HepG2 (cell line): Measurements from ENCODE around the gene ARFGAP3. TPM values are rescaled to one million over a fixed set of nuclear protein-coding genes. Genes with fewer than 3 reads are reported as not detected.
A peak's percentile ranks its signal among the peaks of the same experiment; 100 is the strongest.

Source experiments
- ATAC-seq: fragments of 200-7000 bp; cut with Tn5 transposase; 3 replicates; pipeline ENCODE4 v1.9.1; 2020; ENCODE audit warnings: mild to moderate bottlenecking, moderate library complexity
- BruUV-seq: library from RNA; stranded (reverse); fragments of 400-500 nt; replicated peaks from 2 replicates; lab custom pipeline; 2021; lab: Mats Ljungman, UMichigan
- CTCF ChIA-PET: fragments of 300-600 bp; formaldehyde crosslinking; extraction: SDS; loops from one replicate; lab custom pipeline; 2021; ENCODE audit warnings: low total read pairs, inconsistent platforms, low intra/inter-chr PET ratio; lab: Yijun Ruan, JAX
- POLR2A ChIA-PET: fragments of 350-600 bp; sonication (Branson Sonifier 250); formaldehyde crosslinking; loops from one replicate; lab custom pipeline; 2020; ENCODE audit warnings: antibody characterized with exemption, inconsistent platforms; lab: Yijun Ruan, JAX
- DNase-seq: peaks from one replicate; pipeline ENCODE4 v3.0.0-alpha.2; 2015; ENCODE audit warnings: low spot score
- FAIRE-seq: peaks from 3 replicates; lab custom pipeline; 2011; peaks lifted over from hg19 to GRCh38; lab: Jason Lieb, UNC
- H2AFZ ChIP-seq: one replicate; pipeline ENCODE4 v1.6.1; 2011; ENCODE audit warnings: low read length, inconsistent platforms
- H3K27ac ChIP-seq: fragments of 300-600 bp; 3 replicates; pipeline ENCODE4 v1.8.0; 2011; ENCODE audit warnings: mixed run types, mild to moderate bottlenecking, mixed read lengths, low read length, inconsistent platforms; ENCODE audit not compliant: insufficient read depth; ENCODE audit errors: extremely low read length
- H3K27me3 ChIP-seq, 2 experiments: fragments of 200-600 bp in 1 of 2; 2 replicates in 1 of 2; 3 replicates in 1 of 2; pipeline versions ENCODE4 v1.6.0 to v1.8.0; 2011; ENCODE audit warnings: low read length in 2 of 2, mild to moderate bottlenecking in 2 of 2, moderate library complexity in 2 of 2, inconsistent platforms in 1 of 2; ENCODE audit not compliant: insufficient read depth in 2 of 2, control insufficient read depth in 1 of 2
- H3K36me3 ChIP-seq, 2 experiments: fragments of 200-600 bp in 1 of 2; replicated peaks in 1 of 2; 2 replicates in 1 of 2; 3 replicates in 1 of 2; pipeline versions ENCODE4 v1.5.1 to v1.8.0; 2011; ENCODE audit warnings: low read length in 2 of 2, inconsistent platforms in 1 of 2; ENCODE audit not compliant: insufficient read depth in 2 of 2, control insufficient read depth in 1 of 2
- H3K4me1 ChIP-seq: 2 replicates; pipeline ENCODE4 v1.5.1; 2012; ENCODE audit warnings: low read length, inconsistent platforms; ENCODE audit not compliant: insufficient read depth
- H3K4me2 ChIP-seq: 2 replicates; pipeline ENCODE4 v1.6.0; 2011; ENCODE audit warnings: low read depth, low read length, inconsistent platforms
- H3K4me3 ChIP-seq, 3 experiments: fragments of 200-600 bp in 1 of 3; sonication (generic), shearing (Covaris generic) in 1 of 3; replicated peaks in 1 of 3; 2 replicates each; pipeline ENCODE4 v1.5.1; 2011 to 2016; ENCODE audit warnings: low read length in 3 of 3, inconsistent platforms in 2 of 3, low read depth in 2 of 3, mild to moderate bottlenecking in 2 of 3, control low read depth in 1 of 3, mixed read lengths in 1 of 3; ENCODE audit not compliant: insufficient read depth in 1 of 3
- H3K79me2 ChIP-seq: one replicate; pipeline ENCODE4 v1.6.1; 2011; ENCODE audit warnings: low read length, inconsistent platforms; ENCODE audit not compliant: insufficient read depth
- H3K9ac ChIP-seq: 2 replicates; pipeline ENCODE4 v1.6.0; 2011; ENCODE audit warnings: mild to moderate bottlenecking, low read depth, low read length, inconsistent platforms; ENCODE audit not compliant: insufficient read depth
- H3K9me3 ChIP-seq: 2 replicates; pipeline ENCODE4 v1.5.1; 2012; ENCODE audit warnings: mild to moderate bottlenecking, low read length
- H4K20me1 ChIP-seq: 2 replicates; pipeline ENCODE4 v1.6.0; 2011; ENCODE audit warnings: inconsistent platforms, mild to moderate bottlenecking, low read length, moderate library complexity; ENCODE audit not compliant: insufficient read depth
- ATF5 ChIP-seq: sonication (generic); formaldehyde crosslinking; IDR thresholded peaks from 2 replicates; pipeline ENCODE4 v1.4.0; 2020; ENCODE audit warnings: mild to moderate bottlenecking, low read depth, missing genetic modification reagents
- BATF2 ChIP-seq: sonication (generic); formaldehyde crosslinking; IDR thresholded peaks from 2 replicates; pipeline ENCODE4 v1.8.0; 2022; ENCODE audit warnings: mild to moderate bottlenecking, missing genetic modification reagents, moderate library complexity
- E2F5 ChIP-seq: sonication (generic); formaldehyde crosslinking; conservative IDR thresholded peaks from 2 replicates; pipeline ENCODE4 v1.4.0; 2020; ENCODE audit warnings: missing genetic modification reagents
- ERF ChIP-seq: IDR thresholded peaks from 2 replicates; pipeline ENCODE4 v1.6.1; 2018; ENCODE audit warnings: missing biosample characterization, missing genetic modification reagents
- HHEX ChIP-seq: IDR thresholded peaks from 2 replicates; pipeline ENCODE4 v1.6.1; 2016; ENCODE audit warnings: control low read depth
- KDM5B ChIP-seq: sonication (generic); formaldehyde crosslinking; IDR thresholded peaks from 2 replicates; pipeline ENCODE4 v1.4.0; 2020; ENCODE audit warnings: missing genetic modification reagents, mild to moderate bottlenecking, borderline replicate concordance
- MYC ChIP-seq: sonication (generic); formaldehyde crosslinking; IDR thresholded peaks from 2 replicates; pipeline ENCODE4 v1.9.0; 2021; ENCODE audit warnings: missing genetic modification reagents, borderline replicate concordance
- POGK ChIP-seq: sonication (generic); formaldehyde crosslinking; conservative IDR thresholded peaks from 2 replicates; pipeline ENCODE4 v1.8.0; 2022; ENCODE audit warnings: mild to moderate bottlenecking, moderate library complexity, missing genetic modification reagents
- RXRB ChIP-seq: IDR thresholded peaks from 2 replicates; pipeline ENCODE4 v1.6.1; 2016; ENCODE audit warnings: borderline replicate concordance, missing genetic modification reagents, missing compliant biosample characterization
- SAP130 ChIP-seq: IDR thresholded peaks from 2 replicates; pipeline ENCODE4 v1.6.1; 2016; ENCODE audit warnings: low read depth
- SATB2 ChIP-seq: sonication (generic); formaldehyde crosslinking; IDR thresholded peaks from 2 replicates; pipeline ENCODE4 v1.5.0; 2020; ENCODE audit warnings: missing genetic modification reagents
- ZFP37 ChIP-seq: sonication (generic); formaldehyde crosslinking; IDR thresholded peaks from 2 replicates; pipeline ENCODE4 v1.4.0; 2020; ENCODE audit warnings: missing genetic modification reagents, borderline replicate concordance
- ZFX ChIP-seq: sonication (generic); formaldehyde crosslinking; IDR thresholded peaks from 2 replicates; pipeline ENCODE4 v1.4.0; 2020; ENCODE audit warnings: mild to moderate bottlenecking, low read depth, missing genetic modification reagents, moderate library complexity
- ZNF264 ChIP-seq: sonication (generic); formaldehyde crosslinking; IDR thresholded peaks from 2 replicates; pipeline ENCODE4 v1.4.0; 2020; ENCODE audit warnings: missing genetic modification reagents
- ZNF3 ChIP-seq: IDR thresholded peaks from 2 replicates; pipeline ENCODE4 v1.7.0; 2017; ENCODE audit warnings: inconsistent platforms
- ZNF33A ChIP-seq: sonication (generic); formaldehyde crosslinking; IDR thresholded peaks from 2 replicates; pipeline ENCODE4 v1.5.1; 2020; ENCODE audit warnings: missing genetic modification reagents, mild to moderate bottlenecking, moderate library complexity, borderline replicate concordance
- WGBS: methylation state at CpG from one replicate; pipeline ENCODE4 v1.1.6; 2017; ENCODE audit warnings: low lambda C conversion rate; 5-methylcytosine and 5-hydroxymethylcytosine counted together
- in situ Hi-C: cut with HindIII; loops from 2 replicates; pipeline ENCODE4 v1.10.0; 2017; ENCODE audit warnings: low pct_unique_long_range_greater_than_20kb; ENCODE audit not compliant: extremely low pct_ligation_motif_present
- intact Hi-C: fragments of 100-400 bp; cut with micrococcal nuclease; formaldehyde crosslinking; loops from one replicate; pipeline ENCODE4 v1.10.0; 2022; ENCODE audit not compliant: unreplicated experiment
- polyA plus RNA-seq, 8 experiments: library from polyadenylated mRNA; depleted of rRNA in 3 of 8; stranded (reverse) in 7 of 8; unstranded in 1 of 8; fragments of >200 nt; fragmentation: Illumina TruSeq in 4 of 8; extraction: Trizol in 4 of 8; gene quantifications; 2 replicates each; pipeline versions ENCODE4 v1.2.1 to v1.2.3, GENCODE V29; 2011 to 2016; ENCODE audit warnings: low read depth in 4 of 8, missing spikeins in 1 of 8, mixed read lengths in 1 of 8; ENCODE audit not compliant: insufficient read depth in 1 of 8
- total RNA-seq, 5 experiments: library from RNA; depleted of rRNA; stranded (reverse); fragments of >200 nt; fragmentation: Illumina TruSeq; extraction: Trizol; gene quantifications; 2 replicates each; pipeline ENCODE4 v1.2.3, GENCODE V29; 2016; ENCODE audit warnings: low read depth in 1 of 5

The ARFGAP3 gene
- total and polyA plus RNA-seq, 2 of the 13 experiments (the other 11 are each of a cell fraction or from before 2014, with no cell fraction given): 41.7 to 61.6 TPM

- TF ChIP-seq SATB2 (CRISPR knock-in tag) (no peak), ATF5 (CRISPR knock-in tag) (no peak), ZFP37 (CRISPR knock-in tag) (no peak)
- BruUV-seq: no TSS peak
- POLR2A ChIA-PET: no interaction called here
- CTCF ChIA-PET: no interaction called here
- peaks cover 31% of the 10 kb centered on the region for H3K4me1 ChIP-seq
- WGBS: 80% methylated on average over 12 of the region's 12 CpGs
- no peak overlapping the region for H3K4me3 ChIP-seq
- intact Hi-C loops (no loop called here), in situ Hi-C loops (no loop called here)
- H3K36me3 ChIP-seq: no peaks in the 10 kb centered on the region
- H3K9me3 ChIP-seq: no peaks in the 10 kb centered on the region
- H3K27me3 ChIP-seq: no peaks in the 10 kb centered on the region; a peak in 1 of 5 replicates
- no peaks in the 10 kb centered on the region for H4K20me1 ChIP-seq
- no peak overlapping the region for H2AFZ ChIP-seq
- DNase-seq (no peak), ATAC-seq (no peak), FAIRE-seq (no peak)
- no peak overlapping the region for H3K4me2 ChIP-seq
- H3K9ac ChIP-seq: no peak overlapping the region
- H3K79me2 ChIP-seq: no peaks in the 10 kb centered on the region
- no peak overlapping the region for H3K27ac ChIP-seq
Measured at GRCh38 chr22:42777126-42777525, 79.9 kb downstream of the ARFGAP3 start.

- in situ Hi-C loops: loop anchor here (5.0 kb wide), 1 partner anchor 94 kb away; no protein-coding TSS in a partner anchor
- ChIA-PET CTCF (no interaction called here), POLR2A (no interaction called here)
- Histone ChIP-seq H3K9me3 (no peaks in the 10 kb centered on the region), H3K4me2 (peak overlapping the region; percentile 92), H3K27me3 (no peaks in the 10 kb centered on the region; a peak in 2 of 5 replicates), H4K20me1 (no peaks in the 10 kb centered on the region), H3K4me3 (peak overlapping the region; percentile 40 to 63 (median 45); a peak in 5 of 6 replicates), H3K9ac (peak overlapping the region; percentile 45; the same call in 1 of the 2 replicates), H3K27ac (no peak overlapping the region), H3K4me1 (peaks cover 56% of the 10 kb centered on the region), H2AFZ (no peak overlapping the region), H3K36me3 (no peaks in the 10 kb centered on the region), H3K79me2 (no peaks in the 10 kb centered on the region)
- no TSS peak for BruUV-seq
- FAIRE-seq: no peak
- intact Hi-C loops: no loop called here
- WGBS: 4% methylated on average over 2 of the region's 14 CpGs
- ATAC-seq: peak; percentile 60
- DNase-seq: no peak
- no peak for TF ChIP-seq ERF (CRISPR knock-in tag)
- TF ChIP-seq SAP130: peak; percentile 13; the same call in 1 of the 2 replicates
- no peak for TF ChIP-seq ZNF3 (CRISPR knock-in tag)
- TF ChIP-seq POGK (CRISPR knock-in tag): no peak
- TF ChIP-seq HHEX (CRISPR knock-in tag): no peak
- 0 out of 2 replicates have a peak, but pooled peaks have one; percentile 20 for TF ChIP-seq MYC (CRISPR knock-in tag)
- TF ChIP-seq BATF2: no peak
- TF ChIP-seq ZFX (CRISPR knock-in tag): peak; percentile 42; the same call in 1 of the 2 replicates
- no peak for TF ChIP-seq ZNF264 (CRISPR knock-in tag)
- no peak for TF ChIP-seq E2F5 (CRISPR knock-in tag)
- TF ChIP-seq ZNF33A (CRISPR knock-in tag): no peak
- TF ChIP-seq RXRB (CRISPR knock-in tag): no peak
- TF ChIP-seq KDM5B (CRISPR knock-in tag): 0 out of 2 replicates have a peak, but pooled peaks have one; percentile 36
Measured at GRCh38 chr22:42773167-42773566, 83.9 kb downstream of the ARFGAP3 start.
